Upper lobe of left lung (tissue), 6 donors: ENCODE data around the gene ZNF292. TPM values are rescaled to one million over a fixed set of nuclear protein-coding genes. Genes with fewer than 3 reads are reported as not detected.

ENCODE experiments used
- ATAC-seq, 2 donors: fragments of 200-7000 bp; cut with Tn5 transposase; one replicate each; pipeline ENCODE4 v1.9.1; 2022; ENCODE audit warnings: mild to moderate bottlenecking in 2 of 2, moderate library complexity in 2 of 2; ENCODE audit not compliant: low FRiP score in 2 of 2
- DNase-seq, 2 donors: peaks; one replicate each; pipeline ENCODE4 v3.0.0-alpha.2; 2019 to 2020
- H3K27ac ChIP-seq, 4 donors: fragments of 200-600 bp; sonication (generic); one replicate each; pipeline ENCODE4 v1.5.1; 2016 to 2019
- H3K27me3 ChIP-seq, 4 donors: fragments of 200-600 bp; sonication (generic); one replicate each; pipeline ENCODE4 v1.5.1; 2017 to 2019
- H3K36me3 ChIP-seq, 4 donors: fragments of 200-600 bp; sonication (generic); one replicate each; pipeline ENCODE4 v1.5.1; 2016 to 2019
- H3K4me1 ChIP-seq, 4 donors: fragments of 200-600 bp; sonication (generic); one replicate each; pipeline ENCODE4 v1.5.1; 2018 to 2019
- H3K4me3 ChIP-seq, 4 donors: fragments of 200-600 bp; sonication (generic); one replicate each; pipeline ENCODE4 v1.5.1; 2017 to 2019; ENCODE audit warnings: mild to moderate bottlenecking in 2 of 4, moderate library complexity in 1 of 4
- H3K9me3 ChIP-seq, 4 donors: fragments of 200-600 bp; sonication (generic); one replicate each; pipeline ENCODE4 v1.5.1; 2018 to 2019
- CTCF ChIP-seq, 6 experiments: fragments of 450-650 bp in 4 of 6; fragments of 200-600 bp in 2 of 6; sonication (generic) in 2 of 6; IDR thresholded peaks; one replicate each; pipeline ENCODE4 v1.5.1; 2016 to 2019; ENCODE audit warnings: antibody characterized with exemption in 6 of 6
- EP300 ChIP-seq, 4 donors: sonication (generic); formaldehyde crosslinking; IDR thresholded peaks; one replicate each; pipeline ENCODE4 v1.5.1; 2017; ENCODE audit warnings: antibody characterized with exemption in 4 of 4, control low read depth in 2 of 4
- POLR2A ChIP-seq, 4 donors: fragments of 450-650 bp; IDR thresholded peaks; one replicate each; pipeline ENCODE4 v1.5.1; 2016 to 2017; ENCODE audit warnings: antibody characterized with exemption in 4 of 4, mild to moderate bottlenecking in 2 of 4
- POLR2AphosphoS5 ChIP-seq, 2 donors: sonication (generic); formaldehyde crosslinking; IDR thresholded peaks; one replicate each; pipeline ENCODE4 v1.5.1; 2017; ENCODE audit warnings: antibody characterized with exemption in 2 of 2
- WGBS, 2 donors: methylation state at CpG; one replicate each; pipeline ENCODE4 v1.1.5; 2017 to 2018; 5-methylcytosine and 5-hydroxymethylcytosine counted together
- total RNA-seq, 6 donors: library from RNA; depleted of rRNA in 4 of 6; stranded (reverse); fragments of >200 nt in 4 of 6; gene quantifications; one replicate each; pipeline versions ENCODE4 v1.1.0 to v1.2.1, GENCODE V29; 2016 to 2021
- donor health status: DM: no; HTN: no; CAD: no; lungs with moderate emphysema.
- donor health status: DM: no; HTN: yes; CAD: no; lungs with severe emphysema.

Gene ZNF292
- total RNA-seq, 6 donors from 2014 or later, result 19.9 to 60.8 (median 32.0) TPM

DNA sequence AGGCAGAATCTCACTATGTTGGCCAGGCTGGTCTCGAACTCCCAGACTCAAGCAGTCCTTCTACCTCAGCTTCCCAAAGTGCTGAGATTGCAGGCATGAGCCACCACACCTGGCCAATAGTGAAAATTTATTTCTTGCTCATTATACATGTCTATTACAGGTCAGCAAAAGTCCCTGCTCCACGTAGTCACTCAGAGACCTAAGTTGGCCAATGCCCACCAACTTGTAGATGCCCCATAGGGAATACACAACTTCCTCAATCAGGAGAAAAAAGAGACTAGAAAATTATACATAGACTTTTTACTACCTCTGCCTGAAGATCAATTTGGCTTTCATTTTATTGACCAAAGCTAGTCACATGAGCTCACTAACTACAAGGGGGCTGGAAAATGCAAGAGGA is 38.4 kb upstream of the ZNF292 start:
- Histone ChIP-seq H3K9me3 (no peaks in the 10 kb centered on the region), H3K27ac (no peak overlapping the region), H3K4me1 (no peaks in the 10 kb centered on the region), H3K36me3 (no peaks in the 10 kb centered on the region), H3K4me3 (no peak overlapping the region), H3K27me3 (no peaks in the 10 kb centered on the region)
- no peak for TF ChIP-seq EP300 (IDR thresholded peaks at IDR 0.05)
- no peak for TF ChIP-seq CTCF (IDR thresholded peaks at IDR 0.05)
- TF ChIP-seq POLR2AphosphoS5 (IDR thresholded peaks at IDR 0.05), result no peak
- TF ChIP-seq POLR2A (IDR thresholded peaks at IDR 0.05), result no peak
- no peak for ATAC-seq
- 76 to 92% methylated on average over 2 of the region's 2 CpGs for WGBS, 2 donors
- no peak for DNase-seq

DNA sequence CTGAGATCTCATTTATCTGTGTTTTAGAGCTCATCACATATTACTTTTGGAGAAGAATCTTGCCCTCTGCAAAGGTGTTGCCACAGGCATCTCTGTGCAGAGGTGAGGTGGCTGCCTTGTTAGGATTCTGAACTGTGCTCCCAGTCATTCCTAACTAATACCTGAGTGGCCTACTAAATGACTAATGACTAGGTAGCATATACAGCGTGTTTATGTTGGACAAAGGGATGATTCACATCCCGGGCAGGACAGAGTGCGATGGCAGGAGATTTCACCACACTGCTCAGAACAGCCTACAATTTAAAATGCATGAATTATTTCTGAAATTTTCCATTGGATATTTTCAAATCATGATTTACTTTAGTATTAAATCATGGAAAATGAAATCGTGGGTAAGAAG is 37.3 kb upstream of the ZNF292 start:
- H3K4me1 ChIP-seq, result no peaks in the 10 kb centered on the region
- no peak overlapping the region for H3K4me3 ChIP-seq
- DNase-seq, result no peak
- H3K27ac ChIP-seq, result no peak overlapping the region
- H3K36me3 ChIP-seq, result no peaks in the 10 kb centered on the region
- H3K9me3 ChIP-seq, result no peaks in the 10 kb centered on the region
- WGBS, 2 donors, result 89 to 94% methylated on average over 4 of the region's 4 CpGs
- TF ChIP-seq POLR2AphosphoS5 (IDR thresholded peaks at IDR 0.05) (no peak), POLR2A (IDR thresholded peaks at IDR 0.05) (no peak)
- no peak for ATAC-seq
- peaks cover 0 to 8% (median 3%) of the 10 kb centered on the region in 4 donors for H3K27me3 ChIP-seq

DNA sequence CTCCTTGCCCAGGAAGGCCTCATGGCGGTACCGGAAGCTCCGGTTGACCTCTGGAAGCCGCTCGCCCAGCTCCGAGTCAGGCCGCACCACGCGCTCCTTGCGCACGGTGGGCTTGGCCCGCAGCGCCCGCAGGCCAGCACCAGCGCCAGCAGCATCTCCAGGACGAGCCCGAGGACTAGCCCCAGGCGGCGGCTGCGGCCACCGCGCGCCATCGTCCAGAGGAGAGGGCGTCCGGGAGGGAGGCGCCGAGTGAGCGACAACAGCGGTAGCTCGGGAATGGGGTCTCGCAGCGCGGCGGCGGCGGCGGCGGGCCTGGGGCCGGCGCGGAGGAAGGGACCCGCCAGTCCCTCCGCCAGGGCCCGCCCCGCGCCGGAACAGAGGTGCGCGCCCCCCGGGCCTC is 32.9 kb upstream of the ZNF292 start:
- WGBS, 2 donors, result 40 to 81% methylated on average over 43 to 47 of the region's 51 CpGs
- no peak overlapping the region for H3K27ac ChIP-seq
- no peak for ATAC-seq
- no peak overlapping the region for H3K4me3 ChIP-seq
- H3K36me3 ChIP-seq, result no peaks in the 10 kb centered on the region
- H3K27me3 ChIP-seq, result peaks cover 0 to 8% (median 3%) of the 10 kb centered on the region in 4 donors
- no peaks in the 10 kb centered on the region for H3K4me1 ChIP-seq
- H3K9me3 ChIP-seq, result no peaks in the 10 kb centered on the region
- peak in 1 of 2 donors; percentile 80 for DNase-seq
- TF ChIP-seq POLR2AphosphoS5 (IDR thresholded peaks at IDR 0.05) (no peak), CTCF (IDR thresholded peaks at IDR 0.05) (no peak), EP300 (IDR thresholded peaks at IDR 0.05) (no peak), POLR2A (IDR thresholded peaks at IDR 0.05) (no peak)

GRCh38 chr6:87124074-87124473 is 31.3 kb upstream of the ZNF292 start:
- H3K27ac ChIP-seq, result no peak overlapping the region
- no peak for ATAC-seq
- 95 to 97% methylated on average over 5 of the region's 5 CpGs for WGBS, 2 donors

DNA sequence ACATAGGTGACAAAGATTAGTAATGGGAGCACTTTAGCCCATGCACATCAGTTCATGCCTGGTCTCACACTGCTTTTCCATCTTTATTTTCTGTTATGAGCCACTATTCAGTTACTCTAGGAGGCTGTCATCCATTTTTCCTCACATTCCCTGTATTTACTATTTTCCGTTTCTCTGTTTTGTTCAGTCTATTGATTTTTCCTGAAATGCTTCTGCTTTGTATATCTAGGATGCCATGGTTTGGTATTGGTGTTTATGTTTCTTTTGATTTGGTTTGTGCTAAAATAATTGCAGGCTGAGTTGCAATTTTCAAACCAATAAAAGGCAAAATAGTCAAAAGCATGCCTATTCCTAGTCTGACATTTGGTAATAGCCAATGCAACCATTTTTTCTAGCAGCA is 28.9 kb upstream of the ZNF292 start:
- no peak overlapping the region for H3K27ac ChIP-seq
- H3K4me1 ChIP-seq, result no peaks in the 10 kb centered on the region
- WGBS, 2 donors, result 3 to 31% methylated on average over 1 of the region's 1 CpG
- H3K36me3 ChIP-seq, result no peaks in the 10 kb centered on the region
- H3K27me3 ChIP-seq, result peaks cover 0 to 8% (median 3%) of the 10 kb centered on the region in 4 donors
- H3K4me3 ChIP-seq, result no peak overlapping the region
- no peak for ATAC-seq
- no peak for DNase-seq
- H3K9me3 ChIP-seq, result no peaks in the 10 kb centered on the region
- no peak for TF ChIP-seq EP300 (IDR thresholded peaks at IDR 0.05)
- no peak for TF ChIP-seq POLR2A (IDR thresholded peaks at IDR 0.05)
- TF ChIP-seq CTCF (IDR thresholded peaks at IDR 0.05), result no peak
- TF ChIP-seq POLR2AphosphoS5 (IDR thresholded peaks at IDR 0.05), result no peak

More at GRCh38 chr6:87124074-87124473, 31.3 kb upstream of the ZNF292 start:
- Histone ChIP-seq H3K4me1 (no peaks in the 10 kb centered on the region), H3K9me3 (no peaks in the 10 kb centered on the region), H3K36me3 (no peaks in the 10 kb centered on the region), H3K4me3 (no peak overlapping the region), H3K27me3 (peaks cover 0 to 8% (median 3%) of the 10 kb centered on the region in 4 donors)
- TF ChIP-seq POLR2A (IDR thresholded peaks at IDR 0.05) (no peak), CTCF (IDR thresholded peaks at IDR 0.05) (no peak), POLR2AphosphoS5 (IDR thresholded peaks at IDR 0.05) (no peak), EP300 (IDR thresholded peaks at IDR 0.05) (no peak)
- DNase-seq, result no peak
